NCI-H2171 treated with DMSO at 0.1 percent for 48 hours (cell line): Measurements from ENCODE around the gene ATP5PD.
A peak's percentile ranks its signal among the peaks of the same experiment; 100 is the strongest.
"Not testable (repeated sequence)": the region's sequence is repeated elsewhere in the genome, so short reads cannot be mapped to it uniquely, and the experiment has no call there.

Experiments used
- DNase-seq: peaks from one replicate; lab custom pipeline; 2025; lab: John Stamatoyannopoulos, UW

ATP5PD gene

DNA sequence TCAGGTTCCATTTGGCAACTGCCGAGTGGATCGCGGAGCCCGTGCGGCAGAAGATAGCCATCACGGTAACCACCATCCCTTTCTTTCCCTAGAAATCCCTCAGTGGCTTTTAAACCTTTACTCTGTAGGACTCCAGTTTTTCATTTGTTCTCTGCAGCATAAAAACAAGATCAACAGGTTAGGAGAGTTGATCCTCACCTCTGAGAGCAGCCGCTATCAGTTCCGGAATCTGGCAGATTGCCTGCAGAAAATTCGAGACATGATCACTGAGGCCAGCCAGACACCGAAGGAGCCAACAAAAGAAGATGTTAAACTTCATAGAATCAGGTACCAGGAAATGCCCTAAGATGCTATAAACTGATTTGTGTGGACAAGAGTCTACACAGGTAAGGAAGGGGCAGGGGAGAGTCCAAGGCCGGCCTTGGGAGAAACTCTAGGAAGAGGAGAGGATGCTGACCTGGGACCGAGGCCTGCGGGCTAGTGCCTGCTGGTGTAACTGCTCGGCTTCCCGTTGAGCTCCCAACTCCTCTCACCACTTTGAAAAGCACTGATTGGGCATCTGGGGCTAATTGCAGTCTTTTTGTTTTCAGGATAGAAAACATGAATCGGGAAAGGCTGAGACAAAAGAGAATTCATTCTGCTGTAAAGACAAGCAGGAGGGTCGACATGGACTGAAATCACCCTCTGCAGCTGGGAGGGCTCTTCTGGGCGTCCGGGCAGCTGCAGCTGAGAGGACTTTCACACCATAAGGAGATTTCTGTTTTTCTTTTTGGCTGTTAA is 26.2 kb downstream of the ATP5PD start:
- DNase-seq = no peak

DNA sequence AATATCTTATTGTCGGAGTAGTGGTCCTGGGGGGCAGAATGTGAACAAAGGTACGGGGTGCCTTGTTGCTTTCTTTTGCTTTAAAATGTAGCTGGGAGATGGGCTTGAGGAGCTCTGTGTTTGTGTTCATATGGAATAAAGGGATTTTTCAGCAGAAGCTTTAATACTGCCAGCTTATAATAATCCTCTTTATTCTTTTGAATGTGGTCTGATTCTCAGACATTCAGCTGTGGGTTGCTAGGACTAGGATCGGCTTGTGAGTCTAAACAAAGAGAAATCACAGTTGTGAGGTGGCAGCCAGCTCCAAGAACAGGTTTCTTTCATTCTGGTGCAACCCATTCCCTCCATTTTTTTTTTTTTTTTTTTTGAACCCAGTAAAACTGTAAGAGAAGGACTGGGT is 27.1 kb downstream of the ATP5PD start:
- no peak for DNase-seq

DNA sequence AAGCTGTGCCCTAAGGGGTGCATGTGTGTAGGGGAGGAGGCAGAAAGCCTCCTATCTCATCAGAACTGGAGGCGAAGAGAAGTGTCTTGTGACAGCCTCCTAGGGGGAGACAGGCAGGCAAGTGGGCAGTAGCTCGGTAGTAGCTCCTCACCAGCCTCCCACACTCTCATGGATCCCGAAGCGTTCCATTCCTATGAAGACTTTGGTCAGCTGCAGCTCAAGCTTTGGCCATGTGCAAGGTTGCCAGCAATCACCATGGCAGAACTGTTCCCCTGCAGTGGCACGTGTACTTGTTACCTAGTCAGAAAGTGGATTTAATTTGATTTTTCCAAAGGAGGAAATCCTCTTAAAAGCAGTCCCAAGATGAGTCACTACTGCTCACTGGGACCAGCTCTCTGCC is 27.6 kb downstream of the ATP5PD start:
- no peak for DNase-seq

DNA sequence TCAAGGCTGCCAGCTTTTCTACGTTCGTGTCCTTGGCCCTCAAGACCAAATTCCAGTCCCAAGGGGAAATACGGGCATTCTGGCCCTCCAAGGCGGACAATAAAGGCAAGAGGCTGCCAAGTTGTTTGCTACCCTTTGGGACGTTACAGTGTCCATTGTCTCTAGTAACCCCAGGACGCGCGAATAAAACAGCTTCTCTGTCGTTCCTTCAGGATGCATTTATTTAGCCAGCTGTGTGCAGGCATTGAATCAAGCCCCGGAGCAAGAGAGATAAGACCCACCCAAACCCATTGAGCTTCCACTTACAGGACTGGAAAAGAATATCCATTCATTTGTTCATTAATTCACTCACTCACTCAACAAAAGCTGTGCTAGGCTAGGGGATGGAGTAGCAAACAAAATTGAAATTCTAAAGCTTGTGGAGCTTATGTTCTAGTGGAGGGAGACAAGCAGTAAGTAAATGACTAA is 33.6 kb downstream of the ATP5PD start:
- DNase-seq = no peak

DNA sequence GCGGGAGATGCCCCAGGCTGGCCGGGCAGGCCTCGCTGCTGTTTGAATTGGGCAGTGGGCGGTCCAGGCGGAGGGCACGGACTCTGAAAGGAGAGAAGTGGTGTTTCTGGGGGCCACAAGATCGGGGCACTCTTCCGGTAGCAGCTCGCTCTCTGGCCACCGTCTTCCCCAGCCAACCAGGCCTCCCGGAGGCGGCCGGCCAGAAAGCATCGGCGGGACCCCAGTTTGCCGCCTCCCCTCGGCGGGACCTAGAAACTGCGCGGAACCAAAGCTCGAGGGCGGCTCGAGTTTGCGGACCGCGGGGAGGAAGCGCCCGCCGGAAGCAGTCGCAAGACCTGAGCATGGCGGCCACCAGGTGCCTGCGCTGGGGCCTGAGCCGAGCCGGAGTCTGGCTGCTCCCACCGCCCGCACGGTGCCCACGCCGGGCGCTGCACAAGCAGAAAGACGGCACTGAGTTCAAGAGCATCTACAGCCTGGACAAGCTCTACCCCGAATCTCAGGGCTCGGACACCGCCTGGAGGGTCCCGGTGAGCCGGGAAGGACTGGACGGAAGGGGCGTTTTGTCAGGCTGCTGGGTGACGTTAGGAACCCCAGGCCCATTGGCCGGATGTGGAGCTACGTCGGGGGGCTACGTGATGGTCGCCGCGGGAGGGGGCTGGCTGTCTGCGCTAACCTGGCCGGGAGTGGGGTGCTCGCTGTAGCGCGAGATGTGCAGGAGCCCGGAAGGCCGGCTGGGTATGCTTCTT is 34.2 kb downstream of the ATP5PD start, which contains the start of gene MRPL58:
TSS of gene MRPL58 (plus strand) at position 325 of the 746 bp plus-strand sequence. CDS start at position 342, 17 bp downstream.
- peak; percentile 89 for DNase-seq

DNA sequence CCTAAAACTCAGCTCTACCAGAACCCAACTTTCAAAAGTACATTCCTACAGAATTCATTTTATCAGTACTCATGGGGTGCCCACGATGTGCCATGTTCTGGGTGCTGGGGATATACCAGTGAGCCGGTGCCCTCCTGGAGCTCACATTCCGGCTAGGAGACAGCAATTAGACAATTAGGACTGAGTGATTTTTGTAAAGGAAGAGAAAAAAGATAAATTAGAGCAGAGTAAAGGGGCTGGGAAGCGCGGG is 34.7 kb downstream of the ATP5PD start:
- DNase-seq = no peak

DNA sequence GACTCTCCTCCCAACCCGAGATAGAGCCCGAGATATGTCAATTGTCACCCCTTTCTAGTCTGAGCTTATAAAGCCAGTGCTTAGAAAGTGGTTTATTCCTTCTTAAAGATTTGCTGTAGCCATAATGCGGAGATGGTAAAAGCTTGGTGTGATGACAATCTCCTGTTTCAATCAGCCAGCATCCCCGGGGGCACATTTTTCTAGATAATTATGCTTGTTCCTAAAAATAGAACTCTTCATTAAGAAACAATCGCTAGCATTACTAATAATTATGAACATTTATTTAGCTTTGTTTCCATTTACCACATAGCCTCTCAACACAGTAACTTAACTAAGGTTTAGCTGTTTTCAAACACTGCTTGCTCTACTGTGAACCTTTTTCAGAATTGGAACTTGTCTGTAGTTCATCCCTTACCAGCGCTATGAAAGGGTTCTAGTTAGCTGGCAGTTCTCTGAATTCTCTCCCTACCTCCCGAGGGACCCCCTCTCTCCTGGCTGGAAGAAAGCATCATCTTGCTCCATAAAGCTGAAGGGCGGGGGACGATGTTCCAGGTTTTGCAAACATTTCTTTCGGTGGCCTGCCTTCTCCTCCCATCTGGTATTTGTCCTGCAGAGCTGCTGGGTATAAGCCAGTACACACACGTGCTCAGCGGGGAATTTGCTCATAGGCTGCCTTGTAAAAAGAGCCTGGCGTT is 35.2 kb downstream of the ATP5PD start:
- DNase-seq = peak; percentile 96

DNA sequence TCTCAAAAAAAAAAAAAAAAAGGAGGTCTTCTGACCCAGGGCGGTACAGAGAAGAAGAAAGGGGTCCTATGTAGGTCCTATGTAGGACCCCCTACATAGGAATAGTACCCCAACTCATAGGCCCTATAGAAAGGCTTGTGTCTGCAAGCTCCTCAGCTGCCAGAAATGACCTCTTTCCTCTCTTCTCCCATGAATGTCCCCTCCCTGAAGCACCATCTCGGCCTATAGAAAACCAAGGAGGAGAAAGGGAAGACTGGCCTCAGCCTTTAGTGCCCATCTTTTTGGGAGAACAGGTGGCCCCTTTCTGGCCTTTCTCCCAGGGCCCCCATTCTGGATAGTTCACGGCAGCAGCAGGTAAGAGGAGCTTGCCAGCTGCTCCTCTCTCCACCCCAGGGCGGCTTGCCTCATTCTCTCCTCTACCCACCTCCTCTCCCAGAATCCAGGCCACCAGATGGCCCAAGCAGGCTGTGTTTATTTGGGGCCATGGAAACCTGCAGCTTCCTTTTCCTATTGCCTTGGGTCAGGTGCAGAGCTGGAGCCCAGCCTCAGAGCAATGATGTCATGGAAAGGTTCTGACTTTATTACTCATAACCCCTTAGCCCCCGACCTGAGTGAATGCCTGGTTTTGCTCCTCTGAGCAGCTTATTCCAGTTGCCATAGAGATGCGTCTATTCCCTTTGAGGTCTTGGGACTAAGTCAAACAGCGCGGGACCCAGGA is 35.9 kb downstream of the ATP5PD start:
- peak; percentile 97 for DNase-seq

DNA sequence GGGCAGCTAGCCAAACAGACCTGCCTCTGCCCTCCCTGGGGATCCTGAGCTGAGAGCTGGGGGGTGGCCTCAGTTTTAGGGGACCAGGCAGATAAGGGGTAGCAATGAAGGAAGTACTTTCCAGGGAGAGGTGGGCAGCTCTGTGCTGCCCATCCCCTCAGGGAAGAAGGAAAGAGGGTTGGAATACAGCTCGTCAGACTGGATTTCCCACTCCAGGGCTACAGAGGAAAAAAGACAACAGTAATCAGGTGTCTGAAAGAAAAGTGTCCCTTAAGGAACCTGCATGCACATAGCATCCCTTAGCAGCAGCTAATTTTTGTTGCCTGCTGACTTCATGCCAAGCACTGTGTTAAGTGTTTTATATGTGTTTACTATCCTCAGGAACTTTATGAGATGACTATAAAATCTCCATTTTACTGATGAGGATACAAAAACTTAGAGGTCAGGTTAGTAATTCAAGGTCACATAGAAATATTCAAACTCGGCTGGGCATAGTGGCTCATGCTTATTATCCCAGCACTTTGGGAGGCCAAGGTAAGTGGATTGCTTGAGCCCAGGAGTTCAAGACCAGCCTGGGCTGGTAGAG is 37.5 kb downstream of the ATP5PD start:
- no peak for DNase-seq

DNA sequence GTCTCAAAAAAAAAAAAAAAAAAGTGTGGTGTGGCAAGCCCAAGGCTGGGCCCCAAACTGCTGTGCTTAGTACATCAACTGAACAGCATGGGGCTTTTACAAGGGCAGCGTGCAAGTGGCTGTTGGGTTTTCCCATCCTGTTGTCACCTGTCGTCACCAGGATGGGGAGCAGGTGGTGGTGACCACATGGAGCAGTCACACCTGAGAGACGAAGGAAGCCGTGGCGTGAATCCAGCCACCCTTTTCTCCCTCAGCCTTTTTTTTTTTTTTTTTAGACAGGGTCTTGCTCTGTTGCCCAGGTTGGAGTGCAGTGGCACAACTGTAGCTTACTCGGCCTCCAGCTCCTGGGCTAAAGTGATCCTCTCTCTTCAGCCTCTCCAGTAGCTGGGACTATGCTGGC is 38.4 kb downstream of the ATP5PD start:
- peak; percentile 64 for DNase-seq

DNA sequence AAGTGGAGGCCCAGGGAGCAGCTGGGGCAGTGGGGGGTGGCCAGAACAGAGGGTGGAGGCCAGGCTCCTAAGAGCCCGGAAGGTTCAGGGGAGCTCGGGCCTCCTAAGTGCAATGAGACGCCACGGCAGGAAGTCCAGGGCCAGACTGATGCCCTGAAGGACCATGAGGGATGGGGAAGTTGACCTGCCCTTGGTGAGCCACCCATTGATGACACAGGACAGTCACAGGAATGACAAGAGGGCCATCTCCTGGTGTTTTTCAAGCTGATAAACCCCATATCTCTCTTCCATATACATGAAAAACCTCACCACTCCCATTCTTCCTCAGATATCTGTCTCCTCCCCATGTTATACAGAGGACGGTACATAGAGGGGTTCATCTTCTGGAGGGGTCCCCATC is 40.1 kb downstream of the ATP5PD start:
- no peak for DNase-seq

DNA sequence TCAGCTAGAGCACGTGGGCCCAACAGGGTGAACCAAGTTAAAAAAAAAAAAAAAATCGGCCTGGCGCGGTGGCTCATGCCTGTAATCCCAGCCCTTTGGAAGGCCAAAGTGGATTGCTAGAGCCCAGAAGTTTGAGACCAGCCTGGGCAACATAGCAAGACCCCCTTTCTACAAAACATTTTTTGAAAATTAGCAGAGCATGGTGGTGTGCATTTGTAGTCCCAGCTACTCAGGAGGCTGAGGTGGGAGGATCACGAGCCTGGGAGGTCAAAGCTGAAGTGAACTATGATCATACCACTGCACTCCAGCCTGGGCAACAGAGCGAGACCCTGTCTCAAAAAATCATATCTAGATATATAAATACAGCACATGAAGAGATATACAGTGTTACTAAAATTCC is 40.7 kb downstream of the ATP5PD start:
- DNase-seq = not testable (repeated sequence)

DNA sequence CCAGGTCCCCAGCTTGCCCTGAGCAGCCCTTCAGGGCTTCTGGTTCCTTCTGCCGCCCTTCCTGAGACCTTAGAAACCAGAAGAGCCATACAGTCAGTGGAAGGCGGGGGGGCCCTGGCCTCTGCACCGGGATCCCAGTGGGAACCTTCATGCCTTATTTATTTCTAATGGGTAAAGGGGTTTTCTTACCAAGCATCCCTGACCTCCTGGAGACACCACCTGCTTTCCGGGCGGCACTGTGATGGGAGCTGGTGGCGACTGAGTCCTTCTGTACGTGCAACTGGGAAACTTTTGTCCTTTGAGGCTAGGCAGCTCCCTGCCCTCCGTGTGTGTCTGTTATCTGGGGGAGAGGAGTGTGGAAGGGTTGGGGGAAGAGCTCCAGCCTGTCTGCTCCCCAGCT is 41.5 kb downstream of the ATP5PD start:
- DNase-seq = no peak

DNA sequence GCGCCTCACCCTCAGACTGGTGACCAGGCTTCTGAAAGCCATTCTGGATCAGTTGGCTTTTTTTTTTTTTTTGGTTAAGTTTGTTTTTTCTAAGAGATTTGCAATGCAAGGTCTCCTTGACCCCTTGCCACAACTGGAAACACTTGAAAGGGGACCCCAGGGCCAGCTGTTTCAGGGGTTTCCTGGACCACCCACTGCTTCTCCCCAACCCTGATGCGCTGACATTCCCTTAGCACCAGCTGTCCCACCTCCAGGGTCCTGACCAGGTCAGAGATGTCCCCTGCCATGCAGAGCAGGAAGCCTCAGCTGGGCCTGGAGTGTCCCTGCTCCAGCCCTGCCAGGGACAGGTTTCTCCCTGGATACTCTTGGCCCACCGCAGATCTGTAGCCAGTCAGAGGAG is 42.4 kb downstream of the ATP5PD start:
- no peak for DNase-seq

DNA sequence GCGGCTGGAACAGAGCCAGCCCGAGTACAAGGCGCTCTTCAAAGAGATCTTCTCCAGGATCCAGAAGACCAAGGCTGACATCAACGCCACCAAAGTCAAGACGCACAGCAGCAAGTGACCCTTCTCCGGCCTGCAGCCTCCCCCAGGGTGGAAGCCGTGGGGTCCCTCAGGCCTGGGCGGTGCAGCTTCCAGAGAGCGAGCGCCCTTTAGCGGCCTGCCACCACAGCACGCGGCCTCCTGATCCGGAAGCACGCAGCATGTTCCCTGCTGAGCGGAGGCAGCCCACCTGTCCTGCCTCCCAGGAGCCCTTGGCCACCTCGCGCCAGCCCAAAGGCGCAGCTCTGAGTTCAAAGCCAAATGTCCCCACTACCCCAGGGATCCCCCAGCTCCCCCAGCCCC is 42.8 kb downstream of the ATP5PD start:
- no peak for DNase-seq

DNA sequence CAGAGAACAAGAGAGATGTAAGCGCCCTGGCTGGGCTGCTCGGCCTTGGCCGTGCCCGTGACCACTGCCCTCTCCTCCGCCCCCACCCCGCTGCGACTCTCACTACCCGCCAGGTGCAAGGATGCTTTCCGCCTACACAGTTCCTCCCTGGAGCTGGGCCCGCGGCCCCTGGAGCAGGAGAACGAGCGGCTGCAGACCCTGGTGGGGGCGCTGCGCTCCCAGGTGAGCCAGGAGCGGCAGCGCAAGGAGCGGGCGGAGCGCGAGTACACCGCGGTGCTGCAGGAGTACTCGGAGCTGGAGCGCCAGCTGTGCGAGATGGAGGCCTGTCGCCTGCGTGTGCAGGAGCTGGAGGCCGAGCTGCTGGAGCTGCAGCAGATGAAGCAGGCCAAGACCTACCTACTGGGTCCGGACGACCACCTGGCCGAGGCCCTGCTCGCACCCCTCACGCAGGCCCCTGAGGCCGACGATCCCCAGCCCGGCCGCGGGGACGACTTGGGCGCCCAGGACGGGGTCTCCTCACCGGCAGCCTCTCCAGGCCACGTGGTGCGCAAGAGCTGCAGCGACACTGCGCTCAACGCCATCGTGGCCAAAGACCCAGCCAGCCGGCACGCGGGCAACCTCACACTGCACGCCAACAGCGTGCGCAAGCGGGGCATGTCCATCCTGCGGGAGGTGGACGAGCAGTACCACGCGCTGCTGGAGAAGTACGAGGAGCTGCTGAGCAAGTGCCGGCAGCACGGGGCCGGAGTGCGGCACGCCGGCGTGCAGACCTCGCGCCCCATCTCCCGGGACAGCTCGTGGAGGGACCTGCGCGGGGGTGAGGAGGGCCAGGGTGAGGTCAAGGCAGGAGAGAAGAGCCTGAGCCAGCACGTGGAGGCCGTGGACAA is 43.5 kb downstream of the ATP5PD start:
- no peak for DNase-seq

DNA sequence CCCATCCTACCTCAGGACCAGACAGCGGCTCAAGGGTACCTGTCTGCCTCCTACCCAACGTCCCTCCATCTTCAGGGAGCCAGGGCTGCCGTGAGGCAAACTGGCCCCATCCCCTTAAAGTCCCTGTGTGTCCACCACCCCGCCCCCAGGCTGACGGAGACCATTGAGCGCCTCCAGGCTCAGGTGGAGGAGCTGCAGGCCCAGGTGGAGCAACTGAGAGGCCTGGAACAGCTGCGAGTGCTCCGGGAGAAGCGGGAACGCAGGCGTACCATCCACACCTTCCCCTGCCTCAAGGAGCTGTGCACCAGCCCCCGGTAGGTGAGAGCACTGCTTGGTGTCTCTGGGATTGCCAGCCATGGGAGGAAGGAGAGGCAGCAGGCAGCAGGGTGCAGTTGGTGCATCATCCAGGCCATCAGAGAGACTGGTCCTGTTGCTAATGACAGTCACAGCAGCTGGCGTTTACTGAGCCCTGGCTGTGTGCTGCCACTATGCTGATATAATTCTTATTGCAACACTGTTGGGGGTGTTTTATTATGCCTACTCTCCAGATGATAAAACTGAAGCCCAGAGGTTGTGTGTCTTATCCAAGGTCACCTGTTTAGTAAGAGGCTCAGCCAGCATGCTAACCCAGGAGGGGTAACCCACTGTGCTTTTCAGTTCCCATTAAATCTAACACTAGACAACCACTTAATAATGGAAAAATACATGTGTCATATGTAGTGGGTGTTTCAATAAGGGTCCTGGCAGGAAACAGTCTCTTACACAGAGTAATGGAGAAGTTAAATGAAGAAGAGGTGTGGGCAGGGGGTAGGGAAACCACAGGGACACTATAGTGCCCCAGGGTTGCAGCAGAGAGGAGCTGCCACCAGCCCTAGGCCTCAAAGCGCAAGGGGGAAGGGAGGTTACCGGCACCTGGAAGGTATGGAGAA is 44.6 kb downstream of the ATP5PD start:
- DNase-seq = no peak

DNA sequence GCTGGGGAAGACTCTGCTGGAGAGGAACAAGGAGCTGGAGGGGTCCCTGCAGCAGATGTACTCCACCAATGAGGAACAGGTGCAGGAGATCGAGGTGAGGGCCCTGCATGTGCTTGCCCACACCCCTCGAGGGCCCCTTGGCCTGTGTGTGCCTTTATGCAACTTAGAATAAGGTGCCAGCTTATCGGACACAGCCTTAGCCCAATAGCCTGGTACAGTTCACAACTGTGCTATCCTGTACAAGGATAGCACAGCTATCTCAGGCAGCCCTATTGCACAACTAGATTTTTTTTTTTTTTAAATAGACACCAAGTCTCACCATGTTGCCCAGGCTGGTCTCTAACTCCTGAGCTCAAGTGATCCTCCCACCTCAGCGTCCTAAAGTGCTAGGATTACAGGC is 47.2 kb downstream of the ATP5PD start:
- no peak for DNase-seq

DNA sequence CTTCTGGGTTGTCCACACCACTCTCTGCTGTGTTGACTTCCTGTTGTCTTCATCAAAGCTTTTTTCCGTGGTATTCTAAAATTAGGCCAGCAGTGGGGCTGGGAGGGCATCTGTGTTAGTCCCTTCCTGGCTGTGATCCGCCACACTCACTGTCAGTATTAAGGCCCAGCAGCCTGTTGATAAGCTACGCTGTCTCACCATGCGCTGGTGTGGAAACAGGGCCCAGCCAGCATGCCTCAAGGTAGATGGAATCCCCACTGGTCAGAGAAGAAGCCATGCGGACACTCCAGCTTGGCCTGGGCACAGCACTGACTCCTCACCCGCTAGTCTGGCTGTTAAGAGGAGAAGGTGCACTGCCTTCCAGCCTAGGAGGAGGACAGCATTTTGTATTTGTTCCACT is 48.0 kb downstream of the ATP5PD start:
- DNase-seq = no peak

DNA sequence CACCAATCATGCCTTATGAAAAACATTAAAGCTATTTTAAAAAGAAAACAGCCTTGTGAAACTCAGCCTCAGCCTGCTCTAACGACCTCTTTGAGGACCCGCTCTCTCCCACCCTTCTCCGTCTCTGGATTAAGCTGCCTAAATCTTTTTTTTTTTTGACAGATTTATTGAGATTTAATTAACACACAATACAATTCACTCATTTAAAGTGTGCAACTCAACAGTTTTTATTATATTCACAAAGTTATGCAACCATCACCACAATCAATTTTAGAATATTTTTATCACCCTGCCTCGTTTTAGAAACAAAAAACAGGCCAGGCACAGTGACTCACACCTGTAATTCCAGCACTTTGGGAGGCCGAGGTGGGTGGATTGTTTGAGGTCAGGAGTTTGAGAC is 50.9 kb downstream of the ATP5PD start:
- DNase-seq = no peak
